HUES6 (cell line): ENCODE results near the gene ADK.
"Not testable (repeated sequence)": the region's sequence is repeated elsewhere in the genome, so short reads cannot be mapped to it uniquely, and the experiment has no call there.

Experiments
- H3K27ac ChIP-seq: 2 replicates; pipeline ENCODE4 v1.7.0; 2013; ENCODE audit warnings: low read depth, mild to moderate bottlenecking, low read length, inconsistent platforms
- H3K27me3 ChIP-seq: 2 replicates; pipeline ENCODE4 v1.6.1; 2013; ENCODE audit warnings: low read length; ENCODE audit not compliant: control insufficient read depth, insufficient read depth
- H3K36me3 ChIP-seq: 2 replicates; pipeline ENCODE4 v1.6.1; 2013; ENCODE audit warnings: low read length; ENCODE audit not compliant: control insufficient read depth, insufficient read depth
- H3K4me1 ChIP-seq: 2 replicates; pipeline ENCODE4 v1.6.1; 2013; ENCODE audit warnings: low read length; ENCODE audit not compliant: control insufficient read depth, insufficient read depth
- H3K4me3 ChIP-seq: 2 replicates; pipeline ENCODE4 v1.5.1; 2013; ENCODE audit warnings: low read depth, low read length
- H3K9ac ChIP-seq: one replicate; pipeline ENCODE4 v1.6.1; 2013; ENCODE audit warnings: mild to moderate bottlenecking, low read length
- H3K9me3 ChIP-seq: 2 replicates; pipeline ENCODE4 v1.6.1; 2013; ENCODE audit warnings: low read depth, low read length; ENCODE audit not compliant: control insufficient read depth, insufficient read depth

Gene ADK

DNA sequence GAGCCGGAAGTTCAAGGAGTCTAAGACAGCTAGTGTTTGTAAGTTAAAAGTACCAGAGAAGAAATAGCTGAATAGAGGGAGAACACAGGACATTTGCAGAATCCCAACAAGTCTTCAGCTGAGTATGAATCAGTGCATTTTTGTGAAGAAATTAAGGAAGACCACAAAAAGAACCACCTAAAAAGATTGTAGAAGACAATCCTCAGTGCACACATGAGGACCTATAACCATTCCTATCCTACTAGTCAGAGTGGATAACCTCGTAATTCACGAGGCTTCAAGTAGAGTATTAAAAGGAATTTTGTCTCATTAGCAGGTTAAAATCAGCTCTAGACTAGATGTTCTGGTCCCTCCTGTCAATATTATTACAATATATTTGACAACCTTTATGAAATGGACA is 380.0 kb downstream of the ADK start:
- no peaks in the 10 kb centered on the region for H3K36me3 ChIP-seq
- H3K27me3 ChIP-seq = no peaks in the 10 kb centered on the region
- no peak overlapping the region for H3K9ac ChIP-seq
- no peak overlapping the region for H3K4me3 ChIP-seq
- no peaks in the 10 kb centered on the region for H3K4me1 ChIP-seq
- no peaks in the 10 kb centered on the region for H3K9me3 ChIP-seq
- no peak overlapping the region for H3K27ac ChIP-seq

- H3K4me1 ChIP-seq = peaks cover 6% of the 10 kb centered on the region
- H3K4me3 ChIP-seq = no peak overlapping the region
- H3K36me3 ChIP-seq = no peaks in the 10 kb centered on the region
- no peaks in the 10 kb centered on the region for H3K9me3 ChIP-seq
- H3K27ac ChIP-seq = no peak overlapping the region
- H3K9ac ChIP-seq = no peak overlapping the region
- no peaks in the 10 kb centered on the region for H3K27me3 ChIP-seq
Observed at GRCh38 chr10:74539317-74539716, 388.3 kb downstream of the ADK start.

DNA sequence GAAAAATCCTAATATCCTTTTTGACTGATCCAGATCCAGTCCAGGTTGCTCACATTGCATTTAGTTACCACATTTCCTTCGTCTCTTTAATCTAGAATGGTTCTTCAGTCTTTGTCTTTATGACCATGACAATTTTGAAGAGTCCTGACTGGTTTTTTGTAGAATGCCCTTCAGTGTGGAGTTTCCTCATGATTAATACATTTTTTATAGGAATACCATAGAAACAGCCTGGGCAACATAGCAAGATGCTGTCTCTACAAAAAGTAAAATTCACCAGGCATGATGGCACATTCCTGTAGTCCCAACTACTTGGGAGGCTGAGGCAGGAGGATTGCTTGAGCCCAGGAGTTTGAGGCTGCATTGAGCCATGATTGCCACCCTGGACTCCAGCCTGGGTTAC is 390.4 kb downstream of the ADK start:
- H3K4me3 ChIP-seq = no peak overlapping the region
- H3K9ac ChIP-seq = no peak overlapping the region
- H3K9me3 ChIP-seq = no peaks in the 10 kb centered on the region
- H3K36me3 ChIP-seq = no peaks in the 10 kb centered on the region
- peaks cover 13% of the 10 kb centered on the region for H3K4me1 ChIP-seq
- H3K27ac ChIP-seq = no peak overlapping the region
- no peaks in the 10 kb centered on the region for H3K27me3 ChIP-seq

GRCh38 chr10:74542077-74542476 is 391.1 kb downstream of the ADK start:
- H3K9me3 ChIP-seq = no peaks in the 10 kb centered on the region
- no peaks in the 10 kb centered on the region for H3K27me3 ChIP-seq
- H3K9ac ChIP-seq = no peak overlapping the region
- no peaks in the 10 kb centered on the region for H3K36me3 ChIP-seq
- H3K4me1 ChIP-seq = peaks cover 13% of the 10 kb centered on the region
- no peak overlapping the region for H3K27ac ChIP-seq
- H3K4me3 ChIP-seq = no peak overlapping the region

GRCh38 chr10:74543276-74543675 is 392.3 kb downstream of the ADK start:
- no peak overlapping the region for H3K27ac ChIP-seq
- no peak overlapping the region for H3K9ac ChIP-seq
- H3K4me3 ChIP-seq = no peak overlapping the region
- peaks cover 13% of the 10 kb centered on the region for H3K4me1 ChIP-seq
- H3K9me3 ChIP-seq = no peaks in the 10 kb centered on the region
- no peaks in the 10 kb centered on the region for H3K36me3 ChIP-seq
- H3K27me3 ChIP-seq = no peaks in the 10 kb centered on the region

DNA sequence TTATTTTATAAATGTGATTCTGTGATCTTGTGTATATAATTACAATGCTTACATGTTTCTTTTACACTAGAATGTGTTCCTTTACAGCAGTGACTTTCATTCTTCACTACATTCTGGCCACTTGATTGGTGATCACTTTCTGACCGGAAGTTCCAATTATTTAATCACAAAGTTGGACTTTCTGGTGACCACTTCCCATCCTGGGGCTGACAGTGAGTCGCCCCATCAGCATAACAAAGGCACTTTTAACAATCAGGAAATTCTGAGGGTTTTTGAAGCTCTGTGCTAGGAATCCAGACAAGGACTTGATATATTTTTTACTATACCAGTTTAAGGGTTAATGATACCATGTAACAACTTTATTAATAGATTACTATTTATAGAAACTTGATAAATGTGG is 393.1 kb downstream of the ADK start:
- Histone ChIP-seq H3K9ac (no peak overlapping the region), H3K4me1 (peaks cover 13% of the 10 kb centered on the region), H3K9me3 (no peaks in the 10 kb centered on the region), H3K36me3 (no peaks in the 10 kb centered on the region), H3K27me3 (no peaks in the 10 kb centered on the region), H3K4me3 (no peak overlapping the region), H3K27ac (no peak overlapping the region)

DNA sequence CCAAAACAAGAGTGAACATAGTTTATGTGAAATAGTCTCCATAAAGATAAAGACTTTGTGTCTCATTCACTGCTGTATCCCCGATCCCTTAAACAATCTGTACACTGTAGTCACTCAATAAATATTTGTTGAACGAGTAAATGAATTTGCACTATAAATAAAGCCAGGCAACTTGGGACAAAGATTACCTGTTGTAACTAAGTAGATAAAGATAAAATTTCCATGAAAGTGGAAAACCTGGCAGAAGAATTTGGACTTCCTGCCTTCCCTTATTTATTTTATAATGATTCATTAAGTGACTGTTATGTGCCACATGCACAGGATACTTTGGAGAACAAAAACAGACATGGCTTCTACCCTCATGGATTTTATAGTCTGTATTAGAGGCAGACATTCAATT is 397.7 kb downstream of the ADK start:
- no peak overlapping the region for H3K9ac ChIP-seq

GRCh38 chr10:74556072-74556705 is 405.2 kb downstream of the ADK start:
- H3K4me3 ChIP-seq = no peak overlapping the region
- H3K36me3 ChIP-seq = no peaks in the 10 kb centered on the region
- no peaks in the 10 kb centered on the region for H3K4me1 ChIP-seq
- no peaks in the 10 kb centered on the region for H3K27me3 ChIP-seq
- no peak overlapping the region for H3K9ac ChIP-seq
- H3K9me3 ChIP-seq = no peaks in the 10 kb centered on the region
- H3K27ac ChIP-seq = no peak overlapping the region

More for the DNA sequence above, 397.7 kb downstream of the ADK start:
- Histone ChIP-seq H3K36me3 (no peaks in the 10 kb centered on the region), H3K4me1 (peaks cover 13% of the 10 kb centered on the region), H3K27me3 (no peaks in the 10 kb centered on the region), H3K27ac (no peak overlapping the region), H3K4me3 (no peak overlapping the region), H3K9me3 (no peaks in the 10 kb centered on the region)

DNA sequence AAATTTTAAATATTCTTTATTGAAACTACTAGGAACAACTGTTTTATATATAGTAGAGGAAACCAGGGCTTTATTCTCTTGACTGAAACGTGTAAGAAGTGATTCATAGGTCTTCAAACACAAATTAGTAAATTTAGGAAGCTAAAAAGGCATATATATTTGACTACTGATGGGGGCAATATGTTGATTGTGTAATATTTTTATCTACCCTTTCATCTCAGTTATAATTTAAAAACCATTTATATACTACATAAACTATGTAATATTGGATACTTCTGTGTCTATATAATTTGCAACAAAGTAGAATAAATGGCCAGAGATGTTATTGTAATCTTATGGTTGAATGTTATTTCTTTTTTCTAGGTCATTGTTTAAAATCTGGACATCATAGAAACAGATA is 406.1 kb downstream of the ADK start:
- H3K4me1 ChIP-seq = no peaks in the 10 kb centered on the region
- H3K4me3 ChIP-seq = no peak overlapping the region
- H3K27ac ChIP-seq = no peak overlapping the region
- H3K9ac ChIP-seq = no peak overlapping the region
- H3K27me3 ChIP-seq = no peaks in the 10 kb centered on the region
- no peaks in the 10 kb centered on the region for H3K9me3 ChIP-seq
- H3K36me3 ChIP-seq = no peaks in the 10 kb centered on the region

GRCh38 chr10:74558403-74558802 is 407.4 kb downstream of the ADK start:
- Histone ChIP-seq H3K4me1 (no peaks in the 10 kb centered on the region), H3K27me3 (no peaks in the 10 kb centered on the region), H3K9ac (no peak overlapping the region), H3K36me3 (no peaks in the 10 kb centered on the region), H3K4me3 (no peak overlapping the region), H3K27ac (no peak overlapping the region), H3K9me3 (no peaks in the 10 kb centered on the region)

GRCh38 chr10:74558897-74559296 is 407.9 kb downstream of the ADK start:
- Histone ChIP-seq H3K4me3 (no peak overlapping the region), H3K9ac (no peak overlapping the region), H3K27me3 (no peaks in the 10 kb centered on the region), H3K36me3 (no peaks in the 10 kb centered on the region), H3K4me1 (no peaks in the 10 kb centered on the region), H3K9me3 (no peaks in the 10 kb centered on the region), H3K27ac (no peak overlapping the region)

DNA sequence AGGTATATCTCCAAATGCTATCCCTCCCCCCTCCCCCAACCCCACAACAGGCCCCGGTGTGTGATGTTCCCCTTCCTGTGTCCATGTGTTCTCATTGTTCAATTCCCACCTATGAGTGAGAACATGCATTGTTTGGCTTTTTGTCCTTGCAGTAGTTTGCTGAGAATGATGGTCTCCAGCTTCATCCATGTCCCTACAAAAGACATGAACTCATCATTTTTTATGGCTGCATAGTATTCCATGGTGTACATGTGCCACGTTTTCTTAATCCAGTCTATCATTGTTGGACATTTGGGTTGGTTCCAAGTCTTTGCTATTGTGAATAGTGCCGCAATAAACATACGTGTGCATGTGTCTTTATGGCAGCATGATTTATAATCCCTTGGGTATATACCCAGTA is 417.9 kb downstream of the ADK start:
- not testable (repeated sequence) for H3K27ac ChIP-seq, H3K27me3 ChIP-seq, H3K9me3 ChIP-seq, H3K36me3 ChIP-seq, H3K4me3 ChIP-seq, H3K9ac ChIP-seq, H3K4me1 ChIP-seq
